NCI-H510A treated with DMSO at 0.1 percent for 48 hours (cell line): ENCODE data around the gene ZFYVE9.
"Not testable (repeated sequence)": the region's sequence is repeated elsewhere in the genome, so short reads cannot be mapped to it uniquely, and the experiment has no call there.

ENCODE experiments used
- DNase-seq: peaks from one replicate; lab custom pipeline; 2025; lab: John Stamatoyannopoulos, UW

ZFYVE9 gene

GRCh38 chr1:52190500-52191252, 48.8 kb downstream of the ZFYVE9 start:
- DNase-seq: no peak

- no peak for DNase-seq
Observed at GRCh38 chr1:52191395-52191965, 49.6 kb downstream of the ZFYVE9 start.

GRCh38 chr1:52192024-52192423, 50.1 kb downstream of the ZFYVE9 start:
- DNase-seq: no peak

GRCh38 chr1:52192436-52192835, 50.5 kb downstream of the ZFYVE9 start:
- DNase-seq: no peak

GRCh38 chr1:52193985-52194384, 52.1 kb downstream of the ZFYVE9 start:
- DNase-seq: no peak

GRCh38 chr1:52195161-52195560, 53.3 kb downstream of the ZFYVE9 start:
- no peak for DNase-seq

GRCh38 chr1:52203935-52204625, 62.2 kb downstream of the ZFYVE9 start:
- no peak for DNase-seq

- no peak for DNase-seq
Observed at GRCh38 chr1:52204696-52205095, 62.8 kb downstream of the ZFYVE9 start.

- DNase-seq: not testable (repeated sequence)
Observed at GRCh38 chr1:52206686-52207085, 64.8 kb downstream of the ZFYVE9 start.

GRCh38 chr1:52209429-52209828, 67.5 kb downstream of the ZFYVE9 start:
- DNase-seq: no peak

GRCh38 chr1:52210044-52210443, 68.2 kb downstream of the ZFYVE9 start:
- DNase-seq: no peak

- DNase-seq: no peak
Observed at GRCh38 chr1:52216907-52217458, 75.1 kb downstream of the ZFYVE9 start.

- no peak for DNase-seq
Observed at GRCh38 chr1:52225174-52225573, 83.3 kb downstream of the ZFYVE9 start.

GRCh38 chr1:52229494-52229893, 87.6 kb downstream of the ZFYVE9 start:
- DNase-seq: no peak

GRCh38 chr1:52233463-52233862, 91.6 kb downstream of the ZFYVE9 start:
- no peak for DNase-seq

- no peak for DNase-seq
Observed at GRCh38 chr1:52234014-52234413, 92.1 kb downstream of the ZFYVE9 start.

- no peak for DNase-seq
Observed at GRCh38 chr1:52234708-52235107, 92.8 kb downstream of the ZFYVE9 start.

GRCh38 chr1:52235646-52236045, 93.8 kb downstream of the ZFYVE9 start:
- no peak for DNase-seq

GRCh38 chr1:52237430-52237829, 95.5 kb downstream of the ZFYVE9 start:
- no peak for DNase-seq

- no peak for DNase-seq
Observed at GRCh38 chr1:52238474-52238873, 96.6 kb downstream of the ZFYVE9 start.

- no peak for DNase-seq
Observed at GRCh38 chr1:52238887-52239707, 97.2 kb downstream of the ZFYVE9 start.

- DNase-seq: no peak
Observed at GRCh38 chr1:52239708-52240001, 97.8 kb downstream of the ZFYVE9 start.
